GM18867 (cell line): ENCODE results near the gene TGFA.

Experiments used
- ATAC-seq: cut with Tn5 transposase; IDR thresholded peaks from one replicate; pipeline ENCODE4 v1.9.1; 2021; ENCODE audit warnings: mild to moderate bottlenecking, moderate library complexity; ENCODE audit not compliant: unreplicated experiment

TGFA gene

GRCh38 chr2:70431716-70432347 is 121.8 kb downstream of the TGFA start:
- ATAC-seq = no peak

GRCh38 chr2:70426341-70426740 is 127.3 kb downstream of the TGFA start:
- no peak for ATAC-seq

GRCh38 chr2:70425682-70426301 is 127.8 kb downstream of the TGFA start:
- ATAC-seq = no peak

GRCh38 chr2:70420740-70421139 is 132.9 kb downstream of the TGFA start:
- no peak for ATAC-seq

- no peak for ATAC-seq
These were observed 133.5 kb downstream of the TGFA start for GRCh38 chr2:70420143-70420542.

GRCh38 chr2:70418514-70418913 is 135.1 kb downstream of the TGFA start:
- no peak for ATAC-seq

- ATAC-seq = no peak
These were observed 136.6 kb downstream of the TGFA start for GRCh38 chr2:70417011-70417410.

GRCh38 chr2:70412294-70413070 is 141.1 kb downstream of the TGFA start:
- no peak for ATAC-seq

GRCh38 chr2:70411483-70412125 is 142.0 kb downstream of the TGFA start:
- ATAC-seq = no peak

GRCh38 chr2:70403267-70404053 is 150.2 kb downstream of the TGFA start:
- no peak for ATAC-seq

GRCh38 chr2:70400539-70400938 is 153.1 kb downstream of the TGFA start:
- ATAC-seq = no peak

- ATAC-seq = no peak
These were observed 154.6 kb downstream of the TGFA start for GRCh38 chr2:70399046-70399445.
